Measurements from ENCODE around the gene ELOVL6. TPM values are rescaled to one million over a fixed set of nuclear protein-coding genes. Genes with fewer than 3 reads are reported as not detected.
A peak's percentile ranks its signal among the peaks of the same experiment; 100 is the strongest.

The ELOVL6 gene
- total RNA-seq, 3 donors from 2014 or later, result 9.3 to 11.2 (median 10.1) TPM

DNA sequence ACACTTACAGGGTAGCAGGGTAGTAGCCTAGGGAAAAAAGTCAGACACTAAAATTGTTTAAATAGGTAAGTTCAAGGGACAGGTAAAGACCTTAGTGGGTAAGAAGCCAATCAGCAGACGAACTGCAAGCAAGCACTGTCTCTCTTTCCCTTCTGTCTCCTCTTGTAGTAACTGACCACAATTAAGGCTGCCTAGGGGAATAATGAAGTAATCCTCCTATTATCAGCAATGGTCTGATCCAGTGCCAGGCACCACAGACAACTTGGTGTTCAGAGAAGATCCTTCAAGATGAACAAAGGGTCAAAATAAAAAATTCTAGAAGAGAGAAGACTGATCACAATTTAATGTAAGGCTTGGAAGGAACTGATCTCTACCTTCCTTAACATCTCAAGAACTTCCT lies 62.9 kb downstream of the ELOVL6 start:
- H3K4me3 Mint-ChIP-seq, result no peak overlapping the region
- ATAC-seq (no peak), DNase-seq (no peak)
- H3K36me3 Mint-ChIP-seq (ENCODE audit: insufficient read depth), result peaks cover 3% of the 10 kb centered on the region
- H3K9me3 Mint-ChIP-seq, result no peaks in the 10 kb centered on the region
- H3K27me3 Mint-ChIP-seq (ENCODE audit: low read depth), result no peaks in the 10 kb centered on the region
- no peaks in the 10 kb centered on the region for H3K4me1 Mint-ChIP-seq (ENCODE audit: low read depth)

DNA sequence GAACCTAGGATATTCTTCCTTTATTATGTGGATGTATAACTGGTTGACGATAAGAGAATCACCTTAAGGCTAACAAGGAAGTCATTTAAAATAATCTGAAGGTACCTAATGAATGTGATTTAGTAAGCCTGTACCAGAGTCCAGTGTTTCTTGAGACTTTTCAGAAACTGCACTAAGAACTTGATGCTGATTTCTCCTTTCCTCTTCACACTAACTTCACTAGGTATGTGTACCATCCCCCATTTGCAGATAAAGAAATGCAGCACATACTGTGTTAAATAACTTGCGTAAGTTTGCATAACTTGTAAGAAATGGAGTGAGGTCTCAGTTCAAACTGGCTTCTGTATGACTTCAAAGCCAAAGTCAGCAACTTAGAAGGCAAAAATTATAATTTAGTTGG lies 63.3 kb downstream of the ELOVL6 start:
- DNase-seq (no peak), ATAC-seq (no peak)
- Mint-ChIP-seq H3K36me3 (ENCODE audit: insufficient read depth) (peaks cover 3% of the 10 kb centered on the region), H3K4me1 (ENCODE audit: low read depth) (no peaks in the 10 kb centered on the region), H3K4me3 (no peak overlapping the region), H3K9me3 (no peaks in the 10 kb centered on the region), H3K27me3 (ENCODE audit: low read depth) (no peaks in the 10 kb centered on the region)

DNA sequence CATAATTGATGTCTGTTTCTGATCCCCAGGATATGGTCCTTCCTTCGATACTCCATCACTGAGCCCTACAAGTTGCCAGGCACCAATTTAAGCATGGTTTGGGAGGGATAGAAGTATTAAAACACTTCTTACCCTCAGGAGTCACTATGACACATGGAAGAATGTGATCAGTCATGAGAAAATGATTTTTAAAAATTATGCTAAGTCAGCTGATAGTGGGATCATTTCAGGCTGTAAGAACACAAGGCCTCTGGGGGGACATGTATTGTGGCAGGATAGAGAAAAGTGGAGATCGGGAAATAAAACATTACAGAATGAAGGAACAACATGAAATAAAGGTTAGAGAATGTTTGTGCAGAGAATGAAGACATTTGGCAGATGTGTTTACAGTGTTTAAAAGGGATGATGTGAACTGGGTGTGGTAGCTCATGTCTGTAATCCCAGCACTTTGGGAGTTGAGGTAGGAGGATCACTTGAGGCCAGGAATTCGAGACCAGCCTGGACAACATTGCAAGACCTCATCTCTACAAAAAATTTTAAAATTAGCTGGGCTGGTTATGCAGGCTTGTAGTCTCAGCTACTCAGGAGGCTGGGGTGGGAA lies 64.0 kb downstream of the ELOVL6 start:
- Mint-ChIP-seq H3K4me1 (ENCODE audit: low read depth) (no peaks in the 10 kb centered on the region), H3K4me3 (no peak overlapping the region), H3K36me3 (ENCODE audit: insufficient read depth) (peaks cover 3% of the 10 kb centered on the region), H3K9me3 (no peaks in the 10 kb centered on the region), H3K27me3 (ENCODE audit: low read depth) (no peaks in the 10 kb centered on the region)
- DNase-seq (no peak), ATAC-seq (no peak)

DNA sequence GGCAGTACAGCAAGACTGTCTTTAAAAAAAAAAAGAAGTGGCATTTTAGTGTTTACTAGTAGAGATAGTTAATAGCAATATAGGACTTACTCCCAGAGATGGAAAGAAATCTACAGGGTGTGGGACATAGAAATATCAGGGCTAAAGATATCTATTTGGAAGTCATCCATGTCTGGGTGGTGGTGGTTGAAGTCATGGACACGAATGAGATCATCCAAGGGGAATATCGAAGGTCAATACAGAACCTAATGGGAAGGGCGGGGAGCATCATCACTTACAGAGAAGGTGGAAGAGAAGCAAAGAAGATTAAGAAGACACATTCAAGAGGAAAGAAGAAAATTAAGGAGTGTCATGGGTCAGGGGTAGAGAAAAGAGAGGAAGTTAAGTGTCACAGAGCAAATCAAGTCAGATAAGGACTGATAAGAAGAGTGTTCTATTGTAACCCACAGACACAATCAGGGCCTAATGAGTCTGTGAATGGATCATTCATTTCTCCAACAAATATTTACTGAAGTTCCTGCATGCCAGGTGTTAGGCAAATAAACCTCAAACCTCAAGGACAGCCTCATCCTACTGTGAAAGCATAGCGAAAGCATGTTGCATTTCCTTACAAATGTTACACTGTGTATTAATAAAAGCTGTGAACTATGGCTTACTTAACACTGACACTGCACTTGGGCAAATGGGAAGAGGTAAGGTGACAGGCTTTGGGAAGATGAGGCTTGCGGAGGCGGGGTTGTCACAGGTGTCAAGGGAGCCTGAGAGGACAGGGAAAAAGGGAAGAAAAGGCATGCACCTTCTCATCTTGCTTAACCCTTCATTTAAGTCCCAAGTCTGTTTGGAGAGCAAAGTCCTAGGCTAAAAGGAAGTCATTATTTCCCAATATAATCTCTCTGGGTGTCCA lies 65.3 kb downstream of the ELOVL6 start:
- H3K27me3 Mint-ChIP-seq (ENCODE audit: low read depth), result no peaks in the 10 kb centered on the region
- no peaks in the 10 kb centered on the region for H3K9me3 Mint-ChIP-seq
- no peak for DNase-seq
- H3K36me3 Mint-ChIP-seq (ENCODE audit: insufficient read depth), result peaks cover 3% of the 10 kb centered on the region
- no peak for ATAC-seq
- peaks cover 6% of the 10 kb centered on the region for H3K4me1 Mint-ChIP-seq (ENCODE audit: low read depth)
- no peak overlapping the region for H3K4me3 Mint-ChIP-seq

DNA sequence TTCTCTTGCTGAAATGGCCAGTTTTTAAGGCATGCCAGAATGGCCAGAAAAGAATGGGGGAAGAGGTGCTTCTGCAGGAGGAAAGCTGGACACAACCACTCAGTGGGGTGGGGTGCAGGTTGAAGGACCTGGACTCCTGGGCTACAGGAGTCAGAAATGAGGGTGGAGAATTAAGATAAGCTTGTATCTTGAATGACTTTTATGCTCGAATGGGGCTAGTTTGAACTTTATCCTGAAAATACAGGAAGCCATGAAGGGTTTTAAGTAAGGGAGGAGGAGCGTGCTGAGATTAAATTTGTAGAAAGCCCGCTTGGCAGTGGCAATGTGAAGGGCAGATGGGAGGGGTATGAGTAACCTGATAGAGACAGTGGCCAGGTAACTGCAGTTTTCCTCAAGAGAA lies 66.5 kb downstream of the ELOVL6 start:
- Mint-ChIP-seq H3K36me3 (ENCODE audit: insufficient read depth) (peaks cover 3% of the 10 kb centered on the region), H3K4me3 (no peak overlapping the region), H3K27me3 (ENCODE audit: low read depth) (no peaks in the 10 kb centered on the region), H3K9me3 (no peaks in the 10 kb centered on the region), H3K4me1 (ENCODE audit: low read depth) (peaks cover 7% of the 10 kb centered on the region)
- DNase-seq (no peak), ATAC-seq (no peak)

DNA sequence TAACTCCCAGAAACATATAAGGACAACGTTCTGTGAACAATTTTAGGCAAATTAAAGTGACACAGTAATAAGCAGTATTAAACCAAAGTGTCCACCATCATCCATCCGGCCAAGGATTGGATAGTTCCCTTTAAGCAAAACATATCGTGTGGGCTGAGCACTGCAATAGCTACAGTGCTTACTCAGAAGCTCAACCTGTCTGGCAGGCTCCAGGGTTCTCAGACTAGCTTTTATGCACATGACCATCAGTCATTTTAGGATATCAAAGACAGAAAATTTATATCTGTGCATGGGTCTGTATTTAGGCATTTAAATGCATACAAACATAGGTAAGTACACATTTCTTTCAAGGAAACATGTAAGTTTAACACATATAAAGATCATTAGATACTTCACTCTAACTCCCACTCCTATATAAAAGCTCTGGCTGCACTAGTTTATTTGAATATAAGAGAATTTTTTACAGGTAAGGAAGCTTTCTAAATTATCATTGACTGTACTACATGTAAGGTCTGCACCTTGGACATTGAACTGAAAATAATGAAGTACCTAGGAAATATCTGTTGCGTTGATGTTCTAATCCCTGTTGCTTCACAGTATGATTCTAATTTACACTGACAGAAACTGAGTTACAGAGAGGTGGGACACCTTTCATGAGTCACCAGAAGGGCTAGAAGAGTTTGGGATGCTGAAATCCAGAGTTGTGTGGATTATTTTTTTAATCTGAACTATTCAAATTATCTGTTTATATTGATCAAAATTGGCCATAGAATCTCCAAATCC lies 67.6 kb downstream of the ELOVL6 start:
- peaks cover 3% of the 10 kb centered on the region for H3K36me3 Mint-ChIP-seq (ENCODE audit: insufficient read depth)
- H3K4me1 Mint-ChIP-seq (ENCODE audit: low read depth), result peaks cover 7% of the 10 kb centered on the region
- no peaks in the 10 kb centered on the region for H3K9me3 Mint-ChIP-seq
- H3K4me3 Mint-ChIP-seq, result no peak overlapping the region
- no peak for DNase-seq
- ATAC-seq, result no peak
- no peaks in the 10 kb centered on the region for H3K27me3 Mint-ChIP-seq (ENCODE audit: low read depth)

DNA sequence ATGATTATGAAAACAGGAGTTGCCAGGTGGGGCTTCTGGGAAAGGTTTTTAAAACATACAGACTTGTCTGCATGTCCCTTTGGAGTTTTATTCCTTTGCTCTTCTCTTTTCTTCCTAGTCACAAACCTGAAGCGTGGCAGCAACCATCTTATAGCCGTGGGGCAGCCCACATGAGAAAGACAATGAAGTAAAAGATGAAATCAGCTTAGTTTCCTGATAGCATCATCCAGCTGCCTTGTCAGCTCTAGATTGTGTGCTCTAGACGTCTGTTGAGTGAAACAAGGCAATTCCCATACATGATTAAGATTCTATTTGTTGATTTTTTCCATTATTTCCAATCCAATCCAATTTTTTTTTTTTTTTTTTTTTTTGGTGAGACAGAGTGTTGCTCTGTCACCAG lies 68.9 kb downstream of the ELOVL6 start:
- no peak for ATAC-seq
- Mint-ChIP-seq H3K4me1 (ENCODE audit: low read depth) (peaks cover 7% of the 10 kb centered on the region), H3K36me3 (ENCODE audit: insufficient read depth) (peaks cover 3% of the 10 kb centered on the region), H3K4me3 (no peak overlapping the region), H3K27me3 (ENCODE audit: low read depth) (no peaks in the 10 kb centered on the region), H3K9me3 (no peaks in the 10 kb centered on the region)
- DNase-seq, result no peak

DNA sequence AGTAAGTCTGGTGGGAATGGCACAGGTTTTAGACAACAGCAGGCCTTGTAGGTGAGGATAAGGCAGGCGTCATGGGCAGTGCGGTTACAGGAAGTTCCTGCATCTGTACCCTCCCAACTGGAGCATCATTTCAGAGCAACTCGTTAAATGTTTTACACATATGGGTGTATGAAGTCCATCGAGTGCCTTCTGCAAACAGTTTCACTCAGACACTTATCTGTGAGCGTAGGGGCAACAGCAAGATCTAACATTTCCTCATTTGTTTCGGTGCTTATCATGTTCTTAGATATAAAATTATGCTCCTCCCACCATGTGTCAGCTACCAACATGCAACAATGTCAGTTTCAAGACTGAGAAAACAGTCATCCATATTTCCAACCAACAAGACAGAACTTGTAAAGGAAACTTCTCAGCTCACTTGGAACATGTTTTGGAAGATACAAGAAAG lies 69.9 kb downstream of the ELOVL6 start:
- H3K4me3 Mint-ChIP-seq, result no peak overlapping the region
- H3K36me3 Mint-ChIP-seq (ENCODE audit: insufficient read depth), result peaks cover 3% of the 10 kb centered on the region
- DNase-seq, result no peak
- H3K9me3 Mint-ChIP-seq, result no peaks in the 10 kb centered on the region
- peaks cover 7% of the 10 kb centered on the region for H3K4me1 Mint-ChIP-seq (ENCODE audit: low read depth)
- ATAC-seq, result peak; percentile 41 to 48
- no peaks in the 10 kb centered on the region for H3K27me3 Mint-ChIP-seq (ENCODE audit: low read depth)

DNA sequence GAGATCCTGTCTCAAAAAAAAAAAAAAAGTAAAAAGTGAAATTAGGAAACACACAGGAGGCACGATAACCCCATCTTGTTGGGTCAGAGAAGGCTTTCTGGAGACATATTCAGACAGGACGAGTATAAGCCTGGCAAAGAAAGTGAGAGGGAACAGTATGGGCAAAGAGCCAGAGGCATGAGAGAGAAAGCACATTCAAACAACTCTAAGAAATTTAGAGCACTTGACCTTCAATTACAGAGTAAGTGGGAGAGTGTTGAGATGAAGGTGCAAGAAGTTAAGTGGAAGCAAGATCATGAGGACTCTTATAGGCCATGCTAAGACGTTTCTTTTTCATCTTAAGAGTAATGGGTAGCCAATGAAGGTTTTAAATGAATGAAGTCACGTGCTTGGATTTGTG lies 70.4 kb downstream of the ELOVL6 start:
- DNase-seq (no peak), ATAC-seq (no peak)
- no peaks in the 10 kb centered on the region for H3K9me3 Mint-ChIP-seq
- no peak overlapping the region for H3K4me3 Mint-ChIP-seq
- peaks cover 3% of the 10 kb centered on the region for H3K36me3 Mint-ChIP-seq (ENCODE audit: insufficient read depth)
- peaks cover 7% of the 10 kb centered on the region for H3K4me1 Mint-ChIP-seq (ENCODE audit: low read depth)
- no peaks in the 10 kb centered on the region for H3K27me3 Mint-ChIP-seq (ENCODE audit: low read depth)

DNA sequence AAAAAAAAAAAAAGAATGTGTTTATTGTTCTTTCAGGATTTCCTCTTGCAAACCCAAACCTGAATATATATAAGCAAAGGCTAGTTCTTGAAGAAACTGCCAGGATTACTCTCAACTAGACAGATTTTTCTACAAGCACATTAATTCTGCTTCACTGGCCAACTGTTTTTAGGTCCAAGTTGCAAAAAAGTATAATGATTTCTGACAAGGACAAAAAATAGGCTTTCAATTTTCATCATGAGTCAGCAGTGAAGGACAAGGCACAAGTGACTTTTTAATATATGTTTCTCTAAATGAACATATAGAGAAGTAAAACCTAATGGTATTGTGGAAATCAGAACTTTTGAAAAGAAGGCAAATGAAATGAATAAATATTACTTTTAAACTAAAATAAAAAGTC lies 73.7 kb downstream of the ELOVL6 start:
- DNase-seq, result no peak
- H3K9me3 Mint-ChIP-seq, result no peaks in the 10 kb centered on the region
- H3K4me1 Mint-ChIP-seq (ENCODE audit: low read depth), result peaks cover 11% of the 10 kb centered on the region
- H3K27me3 Mint-ChIP-seq (ENCODE audit: low read depth), result no peaks in the 10 kb centered on the region
- H3K4me3 Mint-ChIP-seq, result no peak overlapping the region
- no peaks in the 10 kb centered on the region for H3K36me3 Mint-ChIP-seq (ENCODE audit: insufficient read depth)
- no peak for ATAC-seq

DNA sequence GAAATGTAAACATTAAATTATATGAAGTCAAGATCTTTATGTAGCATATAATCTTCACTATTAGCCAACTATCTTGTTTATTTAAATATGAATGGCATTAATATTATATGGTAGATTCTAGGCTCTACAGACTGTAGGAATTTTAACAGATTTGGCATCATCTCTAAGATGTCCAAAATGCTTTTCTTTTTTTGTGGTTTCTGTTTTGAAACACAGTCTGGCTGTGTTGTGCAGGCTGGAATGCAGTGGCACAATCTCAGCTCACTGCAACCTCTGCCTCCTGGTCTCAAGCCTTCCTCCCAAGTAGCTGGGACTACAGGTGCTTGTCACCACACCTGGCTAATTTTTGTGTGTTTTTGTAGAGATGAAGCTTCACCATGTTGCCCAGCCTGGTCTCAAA lies 76.2 kb downstream of the ELOVL6 start:
- Mint-ChIP-seq H3K27me3 (ENCODE audit: low read depth) (no peaks in the 10 kb centered on the region), H3K4me3 (no peak overlapping the region), H3K9me3 (no peaks in the 10 kb centered on the region), H3K36me3 (ENCODE audit: insufficient read depth) (no peaks in the 10 kb centered on the region), H3K4me1 (ENCODE audit: low read depth) (peaks cover 8% of the 10 kb centered on the region)
- ATAC-seq (no peak), DNase-seq (no peak)

DNA sequence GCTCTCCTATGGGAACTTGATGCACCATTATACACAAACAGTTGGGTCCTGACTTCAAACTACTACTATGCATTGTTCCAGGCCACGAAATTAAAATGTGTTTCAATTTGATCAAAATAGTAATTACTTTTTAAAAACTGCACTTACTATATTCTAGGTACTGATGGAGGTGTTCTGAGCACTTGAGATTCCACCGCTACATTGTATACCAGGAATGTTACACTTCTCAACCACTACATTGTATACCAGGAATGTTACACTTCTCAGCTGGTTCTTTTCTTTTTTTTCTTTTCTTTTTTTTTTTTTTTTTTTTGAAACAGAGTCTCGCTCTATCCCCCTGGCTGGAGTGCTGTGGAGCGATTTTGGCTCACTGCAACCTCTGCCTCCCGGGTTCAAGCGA lies 77.9 kb downstream of the ELOVL6 start:
- Mint-ChIP-seq H3K9me3 (no peaks in the 10 kb centered on the region), H3K4me1 (ENCODE audit: low read depth) (peaks cover 8% of the 10 kb centered on the region), H3K36me3 (ENCODE audit: insufficient read depth) (no peaks in the 10 kb centered on the region), H3K27me3 (ENCODE audit: low read depth) (no peaks in the 10 kb centered on the region), H3K4me3 (no peak overlapping the region)
- ATAC-seq, result no peak
- no peak for DNase-seq

DNA sequence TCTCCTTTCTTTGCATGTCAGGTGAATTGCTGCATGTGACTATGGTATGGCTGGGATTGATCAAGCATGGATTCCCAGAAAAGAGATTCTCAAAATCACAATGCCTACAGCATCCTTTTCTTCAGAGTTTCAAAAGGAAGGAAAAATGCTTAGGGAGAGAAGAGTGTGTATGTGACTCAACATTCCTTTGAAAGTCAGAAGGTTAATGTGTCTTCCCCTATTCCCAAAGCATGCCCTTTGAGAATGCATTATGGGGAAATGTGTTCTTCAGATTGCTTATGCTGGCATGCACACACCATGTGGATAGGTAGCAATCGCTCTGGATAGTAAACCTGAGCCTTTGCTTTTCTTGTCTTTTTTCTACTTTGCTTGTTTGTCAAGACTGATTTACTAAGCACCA lies 78.5 kb downstream of the ELOVL6 start:
- Mint-ChIP-seq H3K27me3 (ENCODE audit: low read depth) (no peaks in the 10 kb centered on the region), H3K36me3 (ENCODE audit: insufficient read depth) (no peaks in the 10 kb centered on the region), H3K4me1 (ENCODE audit: low read depth) (peaks cover 8% of the 10 kb centered on the region), H3K4me3 (no peak overlapping the region), H3K9me3 (no peaks in the 10 kb centered on the region)
- DNase-seq (no peak), ATAC-seq (no peak)

DNA sequence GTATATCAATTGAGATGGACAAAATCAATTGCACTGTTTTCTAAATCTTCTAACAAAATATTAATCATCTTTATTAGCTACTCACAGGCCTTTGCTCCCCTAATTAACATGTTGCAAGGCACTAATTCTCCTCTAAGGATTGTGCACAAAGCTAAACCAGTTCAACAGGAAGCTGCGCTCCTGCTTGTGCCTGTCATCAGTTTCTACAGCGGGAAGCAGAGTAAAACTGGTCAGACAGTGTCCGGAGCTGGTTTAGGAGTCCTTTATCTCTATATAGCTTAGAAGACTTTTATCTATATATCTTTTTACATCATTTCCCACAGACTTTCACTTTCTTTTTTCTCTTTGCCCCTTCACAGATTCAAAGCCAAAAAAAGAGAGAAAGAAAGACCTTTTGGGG lies 79.1 kb downstream of the ELOVL6 start:
- no peak for ATAC-seq
- no peaks in the 10 kb centered on the region for H3K9me3 Mint-ChIP-seq
- H3K4me3 Mint-ChIP-seq, result no peak overlapping the region
- peaks cover 8% of the 10 kb centered on the region for H3K4me1 Mint-ChIP-seq (ENCODE audit: low read depth)
- DNase-seq, result no peak
- no peaks in the 10 kb centered on the region for H3K27me3 Mint-ChIP-seq (ENCODE audit: low read depth)
- H3K36me3 Mint-ChIP-seq (ENCODE audit: insufficient read depth), result no peaks in the 10 kb centered on the region
